Skeletal muscle tissue (tissue), 4 donors: ENCODE results near the gene FAM50A. TPM values are rescaled to one million over a fixed set of nuclear protein-coding genes. Genes with fewer than 3 reads are reported as not detected.

Experiments used
- H3K27ac ChIP-seq: one replicate; pipeline ENCODE4 v1.7.0; 2013; ENCODE audit warnings: mild to moderate bottlenecking, low read depth, low read length, inconsistent platforms
- H3K27me3 ChIP-seq, 3 donors: one replicate each; pipeline ENCODE4 v1.7.0; 2013; ENCODE audit warnings: low read length in 3 of 3; ENCODE audit not compliant: control insufficient read depth in 3 of 3, insufficient read depth in 3 of 3
- H3K36me3 ChIP-seq, 3 donors: one replicate each; pipeline ENCODE4 v1.7.0; 2013; ENCODE audit warnings: low read length in 3 of 3; ENCODE audit not compliant: control insufficient read depth in 3 of 3, insufficient read depth in 3 of 3
- H3K4me1 ChIP-seq, 3 donors: one replicate each; pipeline ENCODE4 v1.7.0; 2013; ENCODE audit warnings: low read length in 3 of 3, mild to moderate bottlenecking in 3 of 3; ENCODE audit not compliant: control insufficient read depth in 3 of 3, insufficient read depth in 3 of 3
- H3K4me3 ChIP-seq, 3 donors: one replicate each; pipeline ENCODE4 v1.7.0; 2013; ENCODE audit warnings: low read length in 3 of 3
- H3K9ac ChIP-seq, 3 donors: one replicate each; pipeline ENCODE4 v1.7.0; 2013; ENCODE audit warnings: low read length in 3 of 3, mild to moderate bottlenecking in 3 of 3, moderate library complexity in 2 of 3, low read depth in 1 of 3
- H3K9me3 ChIP-seq, 3 donors: one replicate each; pipeline ENCODE4 v1.7.0; 2013; ENCODE audit warnings: low read length in 3 of 3; ENCODE audit not compliant: control insufficient read depth in 3 of 3
- total RNA-seq: library from RNA; depleted of rRNA; stranded (reverse); fragments of >200 nt; gene quantifications from one replicate; pipeline ENCODE4 v1.2.3, GENCODE V29; 2014
- donor health status: Osteomylitis.

The FAM50A gene
- total RNA-seq, 1 donor from 2014 or later: 16.7 TPM

GRCh38 chrX:154401045-154401799, 42.7 kb upstream of the FAM50A start:
- no peak overlapping the region for H3K9ac ChIP-seq
- peaks cover 18 to 28% (median 27%) of the 10 kb centered on the region in 3 donors for H3K36me3 ChIP-seq
- H3K27ac ChIP-seq: no peak overlapping the region
- no peaks in the 10 kb centered on the region for H3K9me3 ChIP-seq
- no peak overlapping the region for H3K4me3 ChIP-seq
- H3K4me1 ChIP-seq: peaks cover 18 to 29% (median 25%) of the 10 kb centered on the region in 3 donors
- H3K27me3 ChIP-seq: no peaks in the 10 kb centered on the region

DNA sequence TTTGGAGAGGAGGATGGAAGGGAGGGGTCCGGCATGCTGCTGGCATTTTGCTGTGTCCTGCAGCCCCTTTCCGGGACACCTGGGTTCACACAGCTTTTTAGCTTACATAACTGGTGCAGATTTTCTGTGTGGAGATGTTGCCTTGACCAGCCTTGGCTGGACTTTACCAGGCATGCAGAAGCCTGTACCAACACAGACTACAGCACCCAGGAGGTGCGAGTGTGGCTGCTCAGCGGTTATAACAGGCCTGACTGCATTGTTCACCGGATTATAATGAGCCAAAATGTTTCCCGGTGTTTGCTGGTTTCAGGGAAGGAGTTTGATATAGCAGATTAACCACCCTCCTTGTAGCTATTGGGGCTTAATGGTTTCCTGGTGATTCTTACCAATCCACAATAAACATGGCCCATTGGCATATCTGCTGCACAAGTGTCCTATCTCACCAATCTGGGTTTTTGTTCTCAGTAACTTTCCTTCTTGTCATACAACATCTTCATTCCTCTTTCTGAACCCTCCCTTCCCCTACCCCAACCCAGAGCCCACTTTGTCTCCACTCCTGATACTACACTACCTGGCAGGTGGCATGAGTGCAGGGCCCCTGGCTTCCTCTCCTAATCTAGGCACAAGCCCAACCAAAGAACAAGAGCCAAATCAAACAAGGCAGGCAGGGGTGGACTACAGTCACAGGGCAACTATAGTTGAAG, 41.9 kb upstream of the FAM50A start:
- peaks cover 16 to 26% (median 24%) of the 10 kb centered on the region in 3 donors for H3K4me1 ChIP-seq
- no peak overlapping the region for H3K27ac ChIP-seq
- peaks cover 18 to 28% (median 27%) of the 10 kb centered on the region in 3 donors for H3K36me3 ChIP-seq
- H3K9ac ChIP-seq: no peak overlapping the region
- H3K4me3 ChIP-seq: no peak overlapping the region
- no peaks in the 10 kb centered on the region for H3K9me3 ChIP-seq
- no peaks in the 10 kb centered on the region for H3K27me3 ChIP-seq

- Histone ChIP-seq H3K36me3 (peaks cover 18 to 28% (median 27%) of the 10 kb centered on the region in 3 donors), H3K4me3 (no peak overlapping the region), H3K27me3 (no peaks in the 10 kb centered on the region), H3K9ac (no peak overlapping the region), H3K27ac (no peak overlapping the region), H3K9me3 (no peaks in the 10 kb centered on the region), H3K4me1 (peaks cover 15 to 24% (median 23%) of the 10 kb centered on the region in 3 donors)
Observed at GRCh38 chrX:154402622-154403127, 41.3 kb upstream of the FAM50A start.

DNA sequence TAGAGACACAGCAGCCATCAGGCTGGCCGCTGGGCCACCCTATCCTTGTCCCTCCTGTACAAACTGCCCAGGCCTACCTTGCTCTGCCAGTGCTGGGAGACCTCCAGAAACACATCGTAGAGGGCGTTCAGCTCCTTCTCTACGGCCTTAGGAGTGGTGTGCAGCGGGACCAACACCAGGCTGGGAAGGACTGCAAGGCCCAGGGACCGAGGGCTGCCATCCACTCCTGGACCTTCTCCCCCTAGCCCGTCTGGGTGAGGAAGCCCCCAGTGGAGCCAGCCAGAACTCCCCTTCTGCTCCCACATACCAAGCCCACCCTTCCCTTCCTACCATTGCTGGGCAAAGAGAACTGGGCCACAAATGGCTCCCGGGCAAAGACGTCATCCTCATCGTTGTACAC, 40.7 kb upstream of the FAM50A start:
- Histone ChIP-seq H3K4me3 (no peak overlapping the region), H3K4me1 (peaks cover 15 to 24% (median 23%) of the 10 kb centered on the region in 3 donors)

GRCh38 chrX:154403858-154404257, 40.1 kb upstream of the FAM50A start:
- Histone ChIP-seq H3K4me3 (no peak overlapping the region), H3K27me3 (no peaks in the 10 kb centered on the region), H3K9ac (no peak overlapping the region), H3K9me3 (no peaks in the 10 kb centered on the region), H3K4me1 (peaks cover 19 to 25% (median 24%) of the 10 kb centered on the region in 3 donors), H3K27ac (no peak overlapping the region), H3K36me3 (peaks cover 18 to 28% (median 27%) of the 10 kb centered on the region in 3 donors)

More for the DNA sequence above, 40.7 kb upstream of the FAM50A start:
- Histone ChIP-seq H3K9ac (peak overlapping the region in 1 of 3 donors; percentile 40), H3K27ac (no peak overlapping the region), H3K36me3 (peaks cover 18 to 28% (median 27%) of the 10 kb centered on the region in 3 donors), H3K9me3 (no peaks in the 10 kb centered on the region), H3K27me3 (no peaks in the 10 kb centered on the region)

- no peak overlapping the region for H3K9ac ChIP-seq
- H3K4me1 ChIP-seq: peaks cover 15 to 24% (median 22%) of the 10 kb centered on the region in 3 donors
- H3K9me3 ChIP-seq: no peaks in the 10 kb centered on the region
- H3K27me3 ChIP-seq: no peaks in the 10 kb centered on the region
- H3K36me3 ChIP-seq: peaks cover 12 to 21% (median 21%) of the 10 kb centered on the region in 3 donors
- no peak overlapping the region for H3K4me3 ChIP-seq
- no peak overlapping the region for H3K27ac ChIP-seq
Observed at GRCh38 chrX:154404625-154405192, 39.2 kb upstream of the FAM50A start.

GRCh38 chrX:154408659-154409221, 35.2 kb upstream of the FAM50A start:
- peaks cover 0 to 14% (median under 1%) of the 10 kb centered on the region in 3 donors for H3K36me3 ChIP-seq
- peaks cover 18 to 21% (median 19%) of the 10 kb centered on the region in 3 donors for H3K4me1 ChIP-seq
- peak overlapping the region; percentile 65 to 73 (median 69) for H3K4me3 ChIP-seq
- peak overlapping the region; percentile 95 for H3K27ac ChIP-seq
- H3K9ac ChIP-seq: peak overlapping the region; percentile 72 to 88 (median 80)
- no peaks in the 10 kb centered on the region for H3K27me3 ChIP-seq
- H3K9me3 ChIP-seq: no peaks in the 10 kb centered on the region

DNA sequence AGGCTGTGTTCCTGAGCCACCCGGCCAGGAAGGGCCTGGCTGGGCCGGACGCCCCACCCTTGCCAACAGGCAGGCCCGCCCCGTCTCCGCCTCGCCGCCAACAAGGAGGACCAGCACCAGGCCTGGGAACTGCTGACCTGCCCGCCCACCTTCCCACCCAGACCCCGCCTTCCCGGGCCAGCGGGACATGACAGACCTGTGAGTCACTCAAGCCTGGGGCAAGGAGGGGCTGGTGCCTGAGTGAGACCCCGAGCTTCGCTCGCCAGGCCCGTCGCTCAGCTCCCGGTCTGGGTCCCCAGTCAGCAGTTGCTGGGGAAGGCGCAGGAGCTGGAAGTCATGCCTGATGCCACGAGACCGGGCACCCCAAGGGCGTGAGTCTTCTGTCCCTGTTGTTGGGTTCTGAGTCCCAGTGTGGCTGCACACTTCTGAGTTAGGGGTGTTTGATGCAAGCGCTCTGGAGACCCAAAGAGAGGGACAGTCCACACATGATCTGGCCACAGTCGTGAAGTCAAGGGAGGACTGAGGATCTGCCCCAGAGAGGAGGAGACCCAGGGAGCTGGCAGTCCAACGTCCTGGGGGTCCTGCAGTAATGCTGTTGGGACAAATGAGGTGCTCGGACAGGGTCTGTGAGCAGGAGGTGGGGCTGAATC, 34.6 kb upstream of the FAM50A start, which contains the start of gene DNASE1L1:
Gene DNASE1L1, minus strand, starts transcription at position 33 of the 650 bp plus-strand sequence. CDS start 3,686 bp downstream, outside the sequence.
- Histone ChIP-seq H3K4me1 (peaks cover 18 to 21% (median 19%) of the 10 kb centered on the region in 3 donors), H3K9ac (peak within 1 kb of the TSS; percentile 72 to 88 (median 80)), H3K27me3 (no peaks in the 10 kb centered on the region), H3K9me3 (no peaks in the 10 kb centered on the region), H3K27ac (peak within 1 kb of the TSS; percentile 95), H3K4me3 (peak within 1 kb of the TSS; percentile 65 to 73 (median 69)), H3K36me3 (peaks cover 0 to 18% (median 3%) of the 10 kb centered on the region in 3 donors)

GRCh38 chrX:154411981-154412340, 32.0 kb upstream of the FAM50A start:
- Histone ChIP-seq H3K4me3 (peak overlapping the region; percentile 62 to 73 (median 72)), H3K36me3 (peaks cover 0 to 12% (median 7%) of the 10 kb centered on the region in 3 donors), H3K9me3 (no peaks in the 10 kb centered on the region), H3K27ac (peak overlapping the region; percentile 91), H3K4me1 (peaks cover 18 to 21% (median 19%) of the 10 kb centered on the region in 3 donors), H3K27me3 (no peaks in the 10 kb centered on the region), H3K9ac (peak overlapping the region; percentile 80 to 93 (median 81))
